ENCODE results near the gene CEP20. TPM values are rescaled to one million over a fixed set of nuclear protein-coding genes. Genes with fewer than 3 reads are reported as not detected.

Gene CEP20
- total RNA-seq, 2 experiments from 2014 or later: 30.6 to 43.6 TPM

DNA sequence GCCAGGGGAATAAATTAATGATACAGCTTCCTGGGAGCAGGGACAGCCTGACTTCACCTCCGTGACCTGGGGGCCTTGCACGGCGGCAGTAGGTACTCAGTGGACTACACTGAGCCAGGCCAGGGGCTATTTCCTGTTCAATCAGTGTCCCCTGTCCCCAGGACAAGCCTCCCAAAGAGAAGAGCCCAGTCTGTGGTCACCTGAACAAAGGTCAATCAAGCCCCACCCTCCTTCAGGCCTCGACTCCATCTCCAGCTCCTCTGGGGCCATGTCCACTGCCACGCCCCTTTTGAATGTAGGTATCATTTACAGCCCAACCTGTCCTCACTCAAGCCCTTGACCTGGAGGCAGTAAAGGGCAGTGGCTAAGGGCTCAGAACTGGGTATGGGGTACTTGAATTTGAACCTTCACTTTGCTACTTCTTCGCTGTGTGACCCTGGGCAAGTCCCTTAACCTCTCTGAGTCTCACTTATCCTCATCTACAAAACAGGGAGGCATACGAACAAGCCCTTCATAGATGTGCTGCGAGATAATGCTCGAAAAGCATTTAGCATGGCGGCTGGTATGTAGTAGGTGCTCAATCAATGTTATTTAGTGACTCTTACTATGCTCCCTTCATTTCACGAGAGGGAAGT lies 60.6 kb downstream of the CEP20 start:
- H3K27ac Mint-ChIP-seq: no peak overlapping the region
- no peak overlapping the region for H3K4me3 Mint-ChIP-seq

DNA sequence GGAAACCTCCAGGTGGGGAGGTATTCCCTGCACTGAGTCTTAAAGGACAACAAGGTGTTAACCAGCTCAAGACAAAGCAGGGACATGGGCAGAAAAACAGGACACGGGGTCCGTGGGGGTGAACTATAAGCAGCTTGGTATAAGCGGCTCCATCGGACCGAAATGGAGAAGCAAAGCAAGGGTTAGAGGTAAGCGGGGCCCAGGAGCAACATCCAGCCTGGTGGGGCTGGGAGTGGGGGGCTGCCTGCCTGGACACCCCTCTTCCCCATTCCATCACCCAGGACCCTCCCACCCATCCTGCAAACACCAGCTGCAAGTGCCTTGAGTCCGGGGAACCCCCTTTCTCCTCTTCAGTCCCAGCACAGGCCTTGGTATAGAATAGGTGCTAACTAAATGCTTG lies 61.1 kb downstream of the CEP20 start:
- CTCF ChIA-PET: interaction anchor here (0.9 kb wide), 1 partner anchor 207 kb away, joined by 3 read pairs; no protein-coding TSS in a partner anchor
- Mint-ChIP-seq H3K4me3 (no peak overlapping the region), H3K27ac (no peak overlapping the region), H3K9me3 (ENCODE audit: low read depth) (no peaks in the 10 kb centered on the region), H3K4me1 (no peaks in the 10 kb centered on the region), H3K27me3 (peaks cover 17% of the 10 kb centered on the region), H3K36me3 (no peaks in the 10 kb centered on the region)
- ATAC-seq (no peak), DNase-seq (no peak)

More for the DNA sequence above, 60.6 kb downstream of the CEP20 start:
- H3K27me3 Mint-ChIP-seq: peaks cover 17% of the 10 kb centered on the region
- no peaks in the 10 kb centered on the region for H3K4me1 Mint-ChIP-seq
- H3K9me3 Mint-ChIP-seq (ENCODE audit: low read depth): no peaks in the 10 kb centered on the region
- ATAC-seq (no peak), DNase-seq (no peak)
- no peaks in the 10 kb centered on the region for H3K36me3 Mint-ChIP-seq
- CTCF ChIA-PET: interaction anchor here (0.9 kb wide), 1 partner anchor 206 kb away, joined by 3 read pairs; no protein-coding TSS in a partner anchor

- Mint-ChIP-seq H3K9me3 (ENCODE audit: low read depth) (no peaks in the 10 kb centered on the region), H3K27me3 (peaks cover 14% of the 10 kb centered on the region), H3K4me1 (no peaks in the 10 kb centered on the region), H3K27ac (no peak overlapping the region), H3K4me3 (no peak overlapping the region), H3K36me3 (no peaks in the 10 kb centered on the region)
- no peak for ATAC-seq
- no peak for DNase-seq
- CTCF ChIA-PET: interaction anchor here (0.7 kb wide), 1 partner anchor 773 kb away, joined by 3 read pairs; no protein-coding TSS in a partner anchor
These were observed 62.6 kb downstream of the CEP20 start for GRCh38 chr16:15825750-15826305.

GRCh38 chr16:15822957-15823356 lies 65.4 kb downstream of the CEP20 start:
- Mint-ChIP-seq H3K4me3 (no peak overlapping the region), H3K36me3 (no peaks in the 10 kb centered on the region), H3K27me3 (peaks cover 15% of the 10 kb centered on the region), H3K4me1 (no peaks in the 10 kb centered on the region), H3K27ac (no peak overlapping the region), H3K9me3 (ENCODE audit: low read depth) (no peaks in the 10 kb centered on the region)
- CTCF ChIA-PET: interaction anchor here (1.5 to 2.7 kb wide), 5 partner anchors 11 to 57 kb away, joined by 3 to 22 read pairs (median 7); no protein-coding TSS in a partner anchor
- no peak for DNase-seq
- ATAC-seq: no peak

DNA sequence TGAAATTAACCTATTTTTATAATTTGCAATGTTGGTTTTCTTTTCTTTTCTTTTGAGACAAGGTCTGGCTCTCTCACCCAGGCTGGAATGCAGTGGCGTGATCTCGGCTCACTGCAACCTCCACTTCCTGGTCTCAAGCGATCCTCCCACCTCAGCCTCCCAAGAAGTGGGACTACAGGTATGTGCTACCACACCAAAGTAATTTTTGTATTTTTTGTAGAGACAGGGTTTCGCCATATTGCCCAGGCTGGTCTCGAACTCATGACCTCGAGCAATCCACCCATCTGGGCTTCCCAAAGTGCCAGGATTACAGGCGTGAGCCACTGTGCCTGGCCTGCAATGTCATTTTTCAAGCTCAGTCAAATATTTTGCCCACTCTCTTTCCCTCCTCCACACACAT lies 67.6 kb downstream of the CEP20 start:
- H3K27ac Mint-ChIP-seq: no peak overlapping the region
- H3K4me1 Mint-ChIP-seq: no peaks in the 10 kb centered on the region
- peaks cover 25% of the 10 kb centered on the region for H3K27me3 Mint-ChIP-seq
- H3K4me3 Mint-ChIP-seq: no peak overlapping the region
- ATAC-seq: no peak
- peaks cover 4% of the 10 kb centered on the region for H3K36me3 Mint-ChIP-seq
- DNase-seq: no peak
- CTCF ChIA-PET: interaction anchor here (0.9 to 2.5 kb wide), 6 partner anchors 9 to 64 kb away, joined by 3 to 22 read pairs (median 6); no protein-coding TSS in a partner anchor
- peaks cover 5% of the 10 kb centered on the region for H3K9me3 Mint-ChIP-seq (ENCODE audit: low read depth)

- CTCF ChIA-PET: no interaction called here
These were observed 69.4 kb downstream of the CEP20 start for GRCh38 chr16:15819046-15819445.

GRCh38 chr16:15817446-15817845 lies 71.0 kb downstream of the CEP20 start:
- H3K27me3 Mint-ChIP-seq: peaks cover 22% of the 10 kb centered on the region

More at GRCh38 chr16:15819046-15819445, 69.4 kb downstream of the CEP20 start:
- DNase-seq: no peak
- H3K27me3 Mint-ChIP-seq: peaks cover 23% of the 10 kb centered on the region
- no peak overlapping the region for H3K27ac Mint-ChIP-seq
- H3K4me3 Mint-ChIP-seq: no peak overlapping the region
- no peaks in the 10 kb centered on the region for H3K4me1 Mint-ChIP-seq
- no peak for ATAC-seq
- peaks cover 8% of the 10 kb centered on the region for H3K9me3 Mint-ChIP-seq (ENCODE audit: low read depth)
- H3K36me3 Mint-ChIP-seq: peaks cover 7% of the 10 kb centered on the region

GRCh38 chr16:15816228-15816627 lies 72.2 kb downstream of the CEP20 start:
- Mint-ChIP-seq H3K27me3 (peaks cover 32% of the 10 kb centered on the region), H3K36me3 (peaks cover 7% of the 10 kb centered on the region), H3K4me3 (no peak overlapping the region), H3K27ac (no peak overlapping the region), H3K9me3 (ENCODE audit: low read depth) (peaks cover 8% of the 10 kb centered on the region), H3K4me1 (no peaks in the 10 kb centered on the region)
- CTCF ChIA-PET: interaction anchor here (0.7 kb wide), 1 partner anchor 376 kb away, joined by 3 read pairs; no protein-coding TSS in a partner anchor
- DNase-seq (no peak), ATAC-seq (no peak)

More at GRCh38 chr16:15817446-15817845, 71.0 kb downstream of the CEP20 start:
- H3K36me3 Mint-ChIP-seq: peaks cover 7% of the 10 kb centered on the region
- no peak for DNase-seq
- no peak overlapping the region for H3K27ac Mint-ChIP-seq
- H3K9me3 Mint-ChIP-seq (ENCODE audit: low read depth): peaks cover 8% of the 10 kb centered on the region
- CTCF ChIA-PET: interaction anchor here (1.1 kb wide), 1 partner anchor 112 kb away, joined by 3 read pairs; no protein-coding TSS in a partner anchor
- H3K4me3 Mint-ChIP-seq: no peak overlapping the region
- H3K4me1 Mint-ChIP-seq: no peaks in the 10 kb centered on the region
- no peak for ATAC-seq

Other genes starting within 250 kb of the CEP20 start
- gene MARF1, start 245.4 kb downstream of the CEP20 start, total RNA-seq: 10 to 100 TPM; 67.7 to 75.3 TPM
- gene NDE1, start 238.4 kb downstream of the CEP20 start, total RNA-seq: 100 to 1,000 TPM; 127 to 138 TPM
- gene MYH11, start 31.6 kb downstream of the CEP20 start, total RNA-seq: under 1 TPM in 1 of 2 experiments, not detected in 1; 0.06 TPM
- 10 to 100 TPM; 54.9 to 76.8 TPM for gene ABCC1, start 61.0 kb upstream of the CEP20 start, total RNA-seq

Measured in activated CD8-positive, alpha-beta memory T cell treated with anti-CD3 and anti-CD28 coated beads, Interleukin-2, amount 10 ng/mL, durations not matched to agents 7 days and 5 days (primary cell).